Measurements from ENCODE around the gene S100A2. TPM values are rescaled to one million over a fixed set of nuclear protein-coding genes. Genes with fewer than 3 reads are reported as not detected.
"Not testable (repeated sequence)": the region's sequence is repeated elsewhere in the genome, so short reads cannot be mapped to it uniquely, and the experiment has no call there.

Gene S100A2
- total and polyA plus RNA-seq, 2 donors (not counting 1 experiment from before 2014, with no cell fraction given), result 0.19 TPM; not detected in 1

GRCh38 chr1:153520818-153521476 is 44.7 kb downstream of the S100A2 start:
- intact Hi-C loops (cut with micrococcal nuclease), result no loop called here
- no peaks in the 10 kb centered on the region for H3K4me1 ChIP-seq (ENCODE audit: control insufficient read depth in 2 of 2, insufficient read depth in 2 of 2, low read length in 2 of 2)
- no peak for TF ChIP-seq EZH2 (IDR thresholded peaks at IDR 0.05; ENCODE audit: borderline replicate concordance, insufficient read depth, low read depth, low read length, poor library complexity, severe bottlenecking)
- TF ChIP-seq CTCF (IDR thresholded peaks at IDR 0.05), result no peak
- no peaks in the 10 kb centered on the region for H3K36me3 ChIP-seq (replicated peaks in 1 of 2; ENCODE audit: control extremely low read depth in 1 of 2, control insufficient read depth in 1 of 2, extremely low read depth in 1 of 2, insufficient read depth in 2 of 2, low read length in 1 of 2)
- Mint-ChIP-seq H3K27ac (no peak overlapping the region), H3K4me1 (no peaks in the 10 kb centered on the region), H3K27me3 (peaks cover 7% of the 10 kb centered on the region), H3K4me3 (no peak overlapping the region), H3K9me3 (ENCODE audit: insufficient read depth) (no peaks in the 10 kb centered on the region)
- peaks cover 0 to 2% (median 0%) of the 10 kb centered on the region in 4 experiments for H3K27me3 ChIP-seq (replicated peaks in 1 of 4; ENCODE audit: control extremely low read depth in 1 of 4, control insufficient read depth in 3 of 4, insufficient read depth in 4 of 4, low read length in 3 of 4)
- no peaks in the 10 kb centered on the region for H4K20me1 ChIP-seq (ENCODE audit: control insufficient read depth, insufficient read depth, low read length, poor library complexity, severe bottlenecking)
- no peaks in the 10 kb centered on the region for H3K79me2 ChIP-seq (ENCODE audit: control insufficient read depth, insufficient read depth, low read length)
- H3K27ac ChIP-seq (ENCODE audit: low read length in 2 of 2), result no peak overlapping the region
- 75% methylated on average over 1 of the region's 4 CpGs for WGBS (ENCODE audit: insufficient coverage)
- no peaks in the 10 kb centered on the region for H3K9me3 ChIP-seq (ENCODE audit: control extremely low read depth in 1 of 3, control insufficient read depth in 2 of 3, insufficient read depth in 1 of 3, low read length in 2 of 3)
- H3K9ac ChIP-seq (ENCODE audit: low read length), result no peak overlapping the region
- no peak overlapping the region for H3K4me3 ChIP-seq (ENCODE audit: control extremely low read depth in 1 of 5, extremely low read depth in 1 of 5, insufficient read depth in 1 of 5, low read depth in 2 of 5, low read length in 4 of 5)
- H2AFZ ChIP-seq (ENCODE audit: insufficient read depth, low read depth, low read length, poor library complexity, severe bottlenecking), result no peak overlapping the region
- ATAC-seq (ENCODE audit: low read depth), result no peak
- ChIA-PET POLR2A (interaction anchor here (0.6 kb wide), 1 partner anchor 426 kb away, joined by 4 read pairs; the partner anchor contains the start of gene DENND4B), CTCF (interaction anchor here (0.8 to 2.1 kb wide), 7 partner anchors 8 to 813 kb away, joined by 3 to 9 read pairs (median 4); no protein-coding TSS in a partner anchor)
- no peak for DNase-seq
- H3K4me2 ChIP-seq (replicated peaks; ENCODE audit: low read depth, low read length, poor library complexity, severe bottlenecking), result no peak overlapping the region

GRCh38 chr1:153520137-153520691 is 45.4 kb downstream of the S100A2 start:
- H3K36me3 ChIP-seq (replicated peaks in 1 of 2; ENCODE audit: control extremely low read depth in 1 of 2, control insufficient read depth in 1 of 2, extremely low read depth in 1 of 2, insufficient read depth in 2 of 2, low read length in 1 of 2); intact Hi-C loops (cut with micrococcal nuclease); H3K9me3 Mint-ChIP-seq (ENCODE audit: insufficient read depth); DNase-seq; ATAC-seq (ENCODE audit: low read depth); H3K27ac Mint-ChIP-seq; H3K4me3 Mint-ChIP-seq; H3K4me1 ChIP-seq (ENCODE audit: control insufficient read depth in 2 of 2, insufficient read depth in 2 of 2, low read length in 2 of 2); H3K9me3 ChIP-seq (ENCODE audit: control extremely low read depth in 1 of 3, control insufficient read depth in 2 of 3, insufficient read depth in 1 of 3, low read length in 2 of 3); H4K20me1 ChIP-seq (ENCODE audit: control insufficient read depth, insufficient read depth, low read length, poor library complexity, severe bottlenecking); H3K27ac ChIP-seq (ENCODE audit: low read length in 2 of 2); H3K4me2 ChIP-seq (replicated peaks; ENCODE audit: low read depth, low read length, poor library complexity, severe bottlenecking); H3K4me1 Mint-ChIP-seq; H3K9ac ChIP-seq (ENCODE audit: low read length); H3K79me2 ChIP-seq (ENCODE audit: control insufficient read depth, insufficient read depth, low read length); H3K27me3 ChIP-seq (replicated peaks in 1 of 4; ENCODE audit: control extremely low read depth in 1 of 4, control insufficient read depth in 3 of 4, insufficient read depth in 4 of 4, low read length in 3 of 4); H2AFZ ChIP-seq (ENCODE audit: insufficient read depth, low read depth, low read length, poor library complexity, severe bottlenecking); H3K27me3 Mint-ChIP-seq; H3K4me3 ChIP-seq (ENCODE audit: control extremely low read depth in 1 of 5, extremely low read depth in 1 of 5, insufficient read depth in 1 of 5, low read depth in 2 of 5, low read length in 4 of 5): not testable (repeated sequence)
- ChIA-PET POLR2A (interaction anchor here (0.6 kb wide), 1 partner anchor 426 kb away, joined by 4 read pairs; the partner anchor contains the start of gene DENND4B), CTCF (interaction anchor here (0.9 to 2.1 kb wide), 5 partner anchors 9 to 814 kb away, joined by 4 to 9 read pairs (median 4); no protein-coding TSS in a partner anchor)
- 96% methylated on average over 3 of the region's 5 CpGs for WGBS (ENCODE audit: insufficient coverage)
